GM12891 (cell line): ENCODE results near the gene LRRTM3.

Experiments used
- PAX5 ChIP-seq: IDR thresholded peaks from 2 replicates; pipeline ENCODE4 v1.6.1; 2011; ENCODE audit warnings: low read length, moderate library complexity, mild to moderate bottlenecking; ENCODE audit not compliant: insufficient read depth, severe bottlenecking
- POLR2A ChIP-seq: IDR thresholded peaks from 2 replicates; pipeline ENCODE4 v1.6.1; 2011; ENCODE audit warnings: low read depth, low read length, control low read depth
- POLR2AphosphoS5 ChIP-seq: IDR thresholded peaks from 2 replicates; pipeline ENCODE4 v1.6.1; 2011; ENCODE audit warnings: low read depth, low read length, control low read depth
- POU2F2 ChIP-seq: IDR thresholded peaks from 2 replicates; pipeline ENCODE4 v1.6.1; 2011; ENCODE audit warnings: low read depth, mild to moderate bottlenecking, control low read depth, low read length, moderate library complexity
- SPI1 ChIP-seq: IDR thresholded peaks from 2 replicates; pipeline ENCODE4 v1.6.1; 2011; ENCODE audit warnings: low read depth, low read length, control low read depth
- TAF1 ChIP-seq: IDR thresholded peaks from 2 replicates; pipeline ENCODE4 v1.6.1; 2011; ENCODE audit warnings: low read depth, low read length, control low read depth

- TF ChIP-seq POLR2A (no peak), POLR2AphosphoS5 (no peak), POU2F2 (no peak), SPI1 (no peak), TAF1 (no peak), PAX5 (no peak)
These were observed 89.4 kb downstream of the LRRTM3 start for GRCh38 chr10:67015225-67015624.
